OCI-LY3 (cell line): ENCODE results near the gene ITSN2.

Experiments
- H2AFZ ChIP-seq: fragments of 200-600, 300-600 bp; shearing (Covaris generic); 2 replicates; pipeline ENCODE4 v1.6.0; 2014; ENCODE audit warnings: antibody characterized with exemption, low read depth, low read length
- H3K27ac ChIP-seq: fragments of 200-600, 300-600 bp; sonication (generic); 2 replicates; pipeline ENCODE4 v1.5.1; 2014; ENCODE audit warnings: mild to moderate bottlenecking, low read length, moderate library complexity, mixed read lengths
- H3K27me3 ChIP-seq: fragments of 200-600, 300-600 bp; sonication (generic); 2 replicates; pipeline ENCODE4 v1.6.1; 2014; ENCODE audit warnings: low read depth, low read length, mixed read lengths
- H3K36me3 ChIP-seq: fragments of 200-600, 300-600 bp; sonication (generic); replicated peaks from 2 replicates; pipeline ENCODE3; 2014; ENCODE audit warnings: low read depth, low read length, mixed read lengths
- H3K4me1 ChIP-seq: fragments of 300-600, 200-600 bp; sonication (generic); 2 replicates; pipeline ENCODE4 v1.6.1; 2014; ENCODE audit warnings: low read length, mixed read lengths
- H3K4me2 ChIP-seq: fragments of 200-600, 300-600 bp; sonication (generic); 2 replicates; pipeline ENCODE4 v1.6.1; 2014; ENCODE audit warnings: low read length, mixed read lengths
- H3K4me3 ChIP-seq: fragments of 300-600, 200-600 bp; sonication (generic); 2 replicates; pipeline ENCODE4 v1.5.1; 2014; ENCODE audit warnings: antibody characterized with exemption, mild to moderate bottlenecking, low read length, moderate library complexity
- H3K79me2 ChIP-seq: fragments of 300-600, 200-600 bp; shearing (Covaris generic); 2 replicates; pipeline ENCODE4 v1.6.1; 2014; ENCODE audit warnings: mild to moderate bottlenecking, low read length, mixed read lengths
- H3K9ac ChIP-seq: fragments of 300-600, 200-600 bp; shearing (Covaris generic); 2 replicates; pipeline ENCODE4 v1.6.0; 2014; ENCODE audit warnings: mild to moderate bottlenecking, low read length, moderate library complexity
- H3K9me3 ChIP-seq: fragments of 200-600, 300-600 bp; shearing (Covaris generic); 2 replicates; pipeline ENCODE4 v1.6.1; 2014; ENCODE audit warnings: low read length, mixed read lengths; ENCODE audit not compliant: insufficient read depth
- H4K20me1 ChIP-seq: fragments of 200-600, 300-600 bp; sonication (generic); 2 replicates; pipeline ENCODE4 v1.6.1; 2016; ENCODE audit warnings: low read length, mixed read lengths; ENCODE audit not compliant: insufficient read depth
- CTCF ChIP-seq: fragments of 200-600, 300-600 bp; sonication (generic); IDR thresholded peaks from 2 replicates; pipeline ENCODE4 v1.5.1; 2014; ENCODE audit warnings: antibody characterized with exemption, low read length, low read depth
- EZH2phosphoT487 ChIP-seq: fragments of 200-600 bp; shearing (Covaris generic); IDR thresholded peaks from 2 replicates; pipeline ENCODE4 v1.6.1; 2018; ENCODE audit warnings: antibody characterized with exemption, mixed run types, low read depth

Gene ITSN2

DNA sequence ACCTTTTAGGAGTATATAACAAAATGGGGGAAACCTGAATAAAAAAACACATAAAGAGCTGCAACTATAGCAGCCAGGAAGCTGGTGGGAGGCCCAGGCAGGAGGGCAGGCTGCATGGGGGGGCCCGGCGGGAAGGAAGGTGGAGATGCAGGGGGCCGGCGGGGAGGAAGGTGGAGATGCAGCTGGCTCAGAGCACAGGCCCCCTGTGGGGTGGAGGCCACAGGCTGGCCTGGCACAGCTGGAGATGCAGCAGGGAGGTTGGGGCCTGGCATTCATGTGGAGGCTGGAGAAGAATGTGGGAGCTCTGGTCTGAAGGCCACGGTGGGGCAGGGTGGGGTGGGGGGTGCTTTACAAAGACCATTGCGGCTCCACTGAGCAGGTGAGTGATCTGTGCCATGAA, 154.1 kb downstream of the ITSN2 start:
- Histone ChIP-seq H3K36me3 (peaks cover 22% of the 10 kb centered on the region), H3K27me3 (no peaks in the 10 kb centered on the region), H3K4me1 (no peaks in the 10 kb centered on the region), H3K4me2 (no peak overlapping the region), H4K20me1 (no peaks in the 10 kb centered on the region), H3K9me3 (no peaks in the 10 kb centered on the region), H3K27ac (no peak overlapping the region), H2AFZ (no peak overlapping the region), H3K4me3 (no peak overlapping the region), H3K9ac (no peak overlapping the region), H3K79me2 (no peaks in the 10 kb centered on the region)
- no peak for TF ChIP-seq EZH2phosphoT487
- no peak for TF ChIP-seq CTCF

DNA sequence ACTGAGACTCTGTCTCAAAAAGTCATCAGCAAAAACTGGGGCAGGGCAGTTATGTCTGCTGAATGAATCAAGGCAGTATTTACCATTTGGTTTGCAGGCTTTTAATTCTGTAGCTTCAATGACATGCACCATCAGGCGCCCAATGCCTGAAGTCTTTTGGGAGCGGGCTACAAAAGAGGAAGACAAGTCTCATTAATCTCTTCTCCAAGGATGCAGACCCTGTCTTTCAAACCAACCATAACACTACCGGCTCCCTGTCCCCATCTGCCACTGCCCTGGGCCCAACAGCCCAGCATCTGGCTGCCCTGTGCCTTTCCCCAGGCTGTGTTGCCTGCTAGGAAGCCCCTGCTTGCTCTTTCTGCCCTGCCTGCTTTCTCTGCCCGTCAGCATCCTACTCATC, 155.2 kb downstream of the ITSN2 start:
- Histone ChIP-seq H4K20me1 (no peaks in the 10 kb centered on the region), H3K9me3 (no peaks in the 10 kb centered on the region)
- TF ChIP-seq CTCF (no peak), EZH2phosphoT487 (no peak)

GRCh38 chr2:24204505-24204904, 155.8 kb downstream of the ITSN2 start:
- Histone ChIP-seq H3K4me2 (no peak overlapping the region), H3K9ac (no peak overlapping the region), H3K36me3 (peaks cover 17% of the 10 kb centered on the region), H3K9me3 (no peaks in the 10 kb centered on the region), H2AFZ (no peak overlapping the region), H3K4me3 (no peak overlapping the region), H3K27ac (no peak overlapping the region), H3K79me2 (no peaks in the 10 kb centered on the region), H3K4me1 (no peaks in the 10 kb centered on the region), H3K27me3 (no peaks in the 10 kb centered on the region), H4K20me1 (no peaks in the 10 kb centered on the region)
- TF ChIP-seq EZH2phosphoT487 (no peak), CTCF (no peak)

More for the DNA sequence above, 155.2 kb downstream of the ITSN2 start:
- Histone ChIP-seq H3K36me3 (peaks cover 18% of the 10 kb centered on the region), H3K27me3 (no peaks in the 10 kb centered on the region), H3K4me3 (no peak overlapping the region), H2AFZ (no peak overlapping the region), H3K9ac (no peak overlapping the region), H3K4me2 (no peak overlapping the region), H3K79me2 (no peaks in the 10 kb centered on the region), H3K27ac (no peak overlapping the region), H3K4me1 (no peaks in the 10 kb centered on the region)

DNA sequence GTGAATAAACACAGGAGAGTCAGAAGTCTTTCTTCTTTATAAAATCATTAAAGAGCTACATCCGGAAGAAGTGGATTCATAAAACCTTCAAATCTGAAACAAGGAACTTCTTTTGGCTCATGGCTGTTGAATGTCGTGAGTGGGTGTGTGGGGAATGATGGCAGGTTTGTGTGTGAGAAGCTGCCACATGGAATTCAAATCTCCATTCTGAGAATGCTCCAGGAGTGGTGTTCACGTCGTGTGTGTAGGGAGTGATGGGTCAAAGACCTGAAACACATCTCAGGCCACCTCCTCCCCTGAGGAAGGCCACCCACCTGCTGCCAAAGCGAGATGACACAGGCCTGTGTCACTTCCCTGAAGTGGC, 156.6 kb downstream of the ITSN2 start:
- TF ChIP-seq EZH2phosphoT487 (no peak), CTCF (no peak)
- peaks cover 15% of the 10 kb centered on the region for H3K36me3 ChIP-seq

More for the DNA sequence above, 156.6 kb downstream of the ITSN2 start:
- Histone ChIP-seq H3K4me3 (no peak overlapping the region), H3K27ac (no peak overlapping the region), H3K4me1 (no peaks in the 10 kb centered on the region), H2AFZ (no peak overlapping the region), H3K9me3 (no peaks in the 10 kb centered on the region), H3K9ac (no peak overlapping the region), H3K79me2 (no peaks in the 10 kb centered on the region), H3K27me3 (no peaks in the 10 kb centered on the region), H3K4me2 (no peak overlapping the region), H4K20me1 (no peaks in the 10 kb centered on the region)
